Stimulated activated CD8-positive, alpha-beta memory T cell treated with anti-CD3 and anti-CD28 coated beads, Interleukin-12 subunit alpha, Interleukin-12 subunit beta, amount 100 ng/mL, for 24 hours (primary cell): ENCODE measurements around the gene FNDC3B.

ENCODE experiments used
- DNase-seq: peaks from one replicate; pipeline ENCODE4 v3.0.0-alpha.2; 2020; ENCODE audit errors: extremely low read depth

Gene FNDC3B

GRCh38 chr3:172309059-172309458 lies 269.7 kb downstream of the FNDC3B start:
- DNase-seq, result no peak

GRCh38 chr3:172309741-172310427 lies 270.5 kb downstream of the FNDC3B start:
- DNase-seq, result no peak

- no peak for DNase-seq
These were observed 271.0 kb downstream of the FNDC3B start for GRCh38 chr3:172310428-172310760.

- DNase-seq, result no peak
These were observed 271.8 kb downstream of the FNDC3B start for GRCh38 chr3:172311217-172311616.

- DNase-seq, result no peak
These were observed 272.6 kb downstream of the FNDC3B start for GRCh38 chr3:172312001-172312400.

GRCh38 chr3:172312711-172313110 lies 273.3 kb downstream of the FNDC3B start:
- no peak for DNase-seq

GRCh38 chr3:172313671-172314070 lies 274.3 kb downstream of the FNDC3B start:
- no peak for DNase-seq

GRCh38 chr3:172314591-172315160 lies 275.3 kb downstream of the FNDC3B start:
- no peak for DNase-seq

- no peak for DNase-seq
These were observed 276.2 kb downstream of the FNDC3B start for GRCh38 chr3:172315401-172316091.

- DNase-seq, result no peak
These were observed 277.4 kb downstream of the FNDC3B start for GRCh38 chr3:172316758-172317157.

GRCh38 chr3:172317481-172317880 lies 278.1 kb downstream of the FNDC3B start:
- no peak for DNase-seq

- no peak for DNase-seq
These were observed 278.6 kb downstream of the FNDC3B start for GRCh38 chr3:172317984-172318383.

- no peak for DNase-seq
These were observed 280.2 kb downstream of the FNDC3B start for GRCh38 chr3:172319595-172319994.

- no peak for DNase-seq
These were observed 281.1 kb downstream of the FNDC3B start for GRCh38 chr3:172320468-172320867.

GRCh38 chr3:172321035-172321434 lies 281.7 kb downstream of the FNDC3B start:
- DNase-seq, result no peak

- no peak for DNase-seq
These were observed 284.7 kb downstream of the FNDC3B start for GRCh38 chr3:172323894-172324610.

- DNase-seq, result no peak
These were observed 285.3 kb downstream of the FNDC3B start for GRCh38 chr3:172324611-172325203.

GRCh38 chr3:172325461-172325860 lies 286.1 kb downstream of the FNDC3B start:
- DNase-seq, result no peak

GRCh38 chr3:172326993-172327392 lies 287.6 kb downstream of the FNDC3B start:
- DNase-seq, result no peak

GRCh38 chr3:172328282-172328681 lies 288.9 kb downstream of the FNDC3B start:
- no peak for DNase-seq

GRCh38 chr3:172329070-172329469 lies 289.7 kb downstream of the FNDC3B start:
- no peak for DNase-seq

- no peak for DNase-seq
These were observed 291.0 kb downstream of the FNDC3B start for GRCh38 chr3:172330413-172330812.
